Measurements from ENCODE around the gene PLXNA2.

- TF ChIP-seq CTCF (IDR thresholded peaks at IDR 0.05): no peak
- no peak for TF ChIP-seq POLR2AphosphoS5 (IDR thresholded peaks at IDR 0.05)
Observed at GRCh38 chr1:208154040-208154439, 90.1 kb downstream of the PLXNA2 start.
